Urothelium cell line (cell line): ENCODE results near the gene SMAD9.
"Not testable (repeated sequence)": the region's sequence is repeated elsewhere in the genome, so short reads cannot be mapped to it uniquely, and the experiment has no call there.

Source experiments
- DNase-seq: peaks from one replicate; pipeline ENCODE4 v3.0.0; 2011; ENCODE audit warnings: low spot score, mixed read lengths
- FAIRE-seq: peaks from 2 replicates; lab custom pipeline; 2011; peaks lifted over from hg19 to GRCh38; lab: Jason Lieb, UNC

Gene SMAD9

GRCh38 chr13:36912973-36913372 is 7.1 kb downstream of the SMAD9 start:
- FAIRE-seq (no peak), DNase-seq (no peak)

GRCh38 chr13:36912369-36912768 is 7.7 kb downstream of the SMAD9 start:
- FAIRE-seq (no peak), DNase-seq (no peak)

GRCh38 chr13:36910545-36910944 is 9.5 kb downstream of the SMAD9 start:
- no peak for DNase-seq
- no peak for FAIRE-seq

- FAIRE-seq: no peak
- DNase-seq: no peak
Observed at GRCh38 chr13:36907821-36908220, 12.2 kb downstream of the SMAD9 start.

- DNase-seq (no peak), FAIRE-seq (no peak)
Observed at GRCh38 chr13:36907266-36907665, 12.8 kb downstream of the SMAD9 start.

- DNase-seq (no peak), FAIRE-seq (no peak)
Observed at GRCh38 chr13:36905944-36906343, 14.1 kb downstream of the SMAD9 start.

- FAIRE-seq: no peak
- DNase-seq: no peak
Observed at GRCh38 chr13:36903925-36904595, 16.0 kb downstream of the SMAD9 start.

GRCh38 chr13:36897054-36897616 is 22.9 kb downstream of the SMAD9 start:
- DNase-seq: no peak
- no peak for FAIRE-seq

- DNase-seq (no peak), FAIRE-seq (no peak)
Observed at GRCh38 chr13:36891752-36892151, 28.3 kb downstream of the SMAD9 start.

- no peak for DNase-seq
- FAIRE-seq: no peak
Observed at GRCh38 chr13:36888645-36889044, 31.4 kb downstream of the SMAD9 start.

- FAIRE-seq: no peak
Observed at GRCh38 chr13:36887758-36888521, 32.1 kb downstream of the SMAD9 start.

GRCh38 chr13:36885901-36886300 is 34.1 kb downstream of the SMAD9 start:
- DNase-seq (no peak), FAIRE-seq (no peak)

More at GRCh38 chr13:36887758-36888521, 32.1 kb downstream of the SMAD9 start:
- DNase-seq: no peak

- FAIRE-seq (no peak), DNase-seq (no peak)
Observed at GRCh38 chr13:36884235-36884634, 35.8 kb downstream of the SMAD9 start.

GRCh38 chr13:36883824-36884223 is 36.2 kb downstream of the SMAD9 start:
- FAIRE-seq: no peak
- DNase-seq: no peak

GRCh38 chr13:36883392-36883791 is 36.6 kb downstream of the SMAD9 start:
- not testable (repeated sequence) for DNase-seq, FAIRE-seq

- no peak for FAIRE-seq
- no peak for DNase-seq
Observed at GRCh38 chr13:36882829-36883390, 37.1 kb downstream of the SMAD9 start.

- no peak for FAIRE-seq
- DNase-seq: no peak
Observed at GRCh38 chr13:36880961-36881360, 39.1 kb downstream of the SMAD9 start.

GRCh38 chr13:36879218-36879938 is 40.7 kb downstream of the SMAD9 start:
- no peak for FAIRE-seq

GRCh38 chr13:36875961-36876360 is 44.1 kb downstream of the SMAD9 start:
- FAIRE-seq: no peak
- DNase-seq: no peak

More at GRCh38 chr13:36879218-36879938, 40.7 kb downstream of the SMAD9 start:
- no peak for DNase-seq

GRCh38 chr13:36875431-36875830 is 44.6 kb downstream of the SMAD9 start:
- FAIRE-seq: no peak
- DNase-seq: no peak

GRCh38 chr13:36872621-36873020 is 47.4 kb downstream of the SMAD9 start:
- no peak for DNase-seq
- FAIRE-seq: no peak
